HCT116 (cell line): ENCODE data around the gene TNPO2. TPM values are rescaled to one million over a fixed set of nuclear protein-coding genes. Genes with fewer than 3 reads are reported as not detected.

Source experiments
- ATAC-seq: fragments of 200-7000 bp; cut with Tn5 transposase; 2 replicates; pipeline ENCODE4 v1.9.1; 2020; ENCODE audit warnings: mild to moderate bottlenecking, moderate library complexity
- BruUV-seq: library from RNA; stranded (reverse); fragments of 400-500 nt; replicated peaks from 2 replicates; lab custom pipeline; 2021; lab: Mats Ljungman, UMichigan
- CTCF ChIA-PET: fragments of 300-600 bp; sonication (Branson Sonifier 250); formaldehyde crosslinking; loops from one replicate; lab custom pipeline; 2021; ENCODE audit warnings: antibody characterized with exemption; lab: Charles Lee
- POLR2A ChIA-PET: fragments of 300-600, 350-600 bp; sonication (Branson Sonifier 250); formaldehyde crosslinking; loops from one replicate; lab custom pipeline; 2021; ENCODE audit warnings: antibody characterized with exemption; lab: Charles Lee
- RAD21 ChIA-PET, 2 experiments: fragments of 300-600 bp; sonication (Branson Sonifier 250); formaldehyde crosslinking; loops; one replicate each; lab custom pipeline; 2023; ENCODE audit warnings: low total read pairs in 2 of 2; ENCODE audit not compliant: uncharacterized antibody in 2 of 2, unreplicated experiment in 2 of 2, low non-redundant PET in 1 of 2; lab: Charles Lee
- DNase-seq: peaks from one replicate; pipeline ENCODE4 v3.0.0-alpha.2; 2010; ENCODE audit warnings: low read depth, low spot score
- H2AFZ ChIP-seq: fragments of 200-600 bp; shearing (Covaris generic), sonication (generic); 2 replicates; pipeline ENCODE4 v1.6.1; 2017; ENCODE audit warnings: low read depth, mixed run types, mixed read lengths, antibody characterized with exemption, low read length; ENCODE audit not compliant: poor library complexity, severe bottlenecking
- H3K27ac ChIP-seq: 2 replicates; pipeline ENCODE4 v1.5.1; 2012; ENCODE audit warnings: low read depth, low read length
- H3K27me3 ChIP-seq: fragments of 200-600 bp; sonication (generic); 2 replicates; pipeline ENCODE4 v1.6.1; 2016; ENCODE audit warnings: mixed run types, low read length, mixed read lengths; ENCODE audit not compliant: insufficient read depth
- H3K36me3 ChIP-seq, 2 experiments: fragments of 200-500 bp in 1 of 2; fragments of 200-600 bp in 1 of 2; sonication (Bioruptor generic) in 1 of 2; sonication (generic) in 1 of 2; 2 replicates each; pipeline versions ENCODE4 v1.5.1 to v1.6.1; 2014 to 2016; ENCODE audit warnings: low read length in 2 of 2, inconsistent platforms in 1 of 2, mixed read lengths in 1 of 2, mixed run types in 1 of 2; ENCODE audit not compliant: insufficient read depth in 2 of 2, control insufficient read depth in 1 of 2
- H3K4me1 ChIP-seq, 2 experiments: fragments of 200-600 bp in 1 of 2; sonication (generic) in 1 of 2; 2 replicates each; pipeline versions ENCODE4 v1.5.1 to v1.6.1; 2012 to 2017; ENCODE audit warnings: low read length in 2 of 2, inconsistent platforms in 1 of 2, mild to moderate bottlenecking in 1 of 2, mixed read lengths in 1 of 2, mixed run types in 1 of 2, moderate library complexity in 1 of 2; ENCODE audit not compliant: insufficient read depth in 2 of 2, control insufficient read depth in 1 of 2
- H3K4me2 ChIP-seq: fragments of 200-600 bp; sonication (generic); 2 replicates; pipeline ENCODE4 v1.6.1; 2017; ENCODE audit warnings: mixed run types, low read length, mixed read lengths
- H3K4me3 ChIP-seq, 2 experiments: fragments of 200-600 bp in 1 of 2; sonication (generic) in 1 of 2; replicated peaks in 1 of 2; 2 replicates each; pipeline ENCODE4 v1.5.1; 2011 to 2016; ENCODE audit warnings: low read length in 2 of 2, control low read depth in 1 of 2, low read depth in 1 of 2, mild to moderate bottlenecking in 1 of 2, mixed read lengths in 1 of 2, mixed run types in 1 of 2
- H3K79me2 ChIP-seq: fragments of 200-600 bp; sonication (generic); 2 replicates; pipeline ENCODE4 v1.6.1; 2017; ENCODE audit warnings: mild to moderate bottlenecking, mixed run types, low read length, moderate library complexity, mixed read lengths; ENCODE audit not compliant: insufficient read depth
- H3K9ac ChIP-seq: fragments of 200-600 bp; sonication (generic); 2 replicates; pipeline ENCODE4 v1.6.1; 2016; ENCODE audit warnings: low read length, mixed read lengths
- H3K9me2 ChIP-seq: fragments of 200-600 bp; sonication (generic), shearing (Covaris generic); 2 replicates; pipeline ENCODE4 v1.6.1; 2017; ENCODE audit warnings: mixed run types, mild to moderate bottlenecking, moderate library complexity; ENCODE audit not compliant: insufficient read depth
- H3K9me3 ChIP-seq, 2 experiments: fragments of 200-500 bp in 1 of 2; fragments of 200-600 bp in 1 of 2; sonication (Bioruptor generic) in 1 of 2; sonication (generic) in 1 of 2; 2 replicates each; pipeline ENCODE4 v1.6.1; 2014 to 2017; ENCODE audit warnings: low read length in 2 of 2, mixed read lengths in 2 of 2, inconsistent platforms in 1 of 2, low read depth in 1 of 2, mild to moderate bottlenecking in 1 of 2, mixed run types in 1 of 2, moderate library complexity in 1 of 2; ENCODE audit not compliant: control insufficient read depth in 1 of 2, insufficient read depth in 1 of 2
- H4K20me1 ChIP-seq: fragments of 200-600 bp; sonication (generic), shearing (Covaris generic); 2 replicates; pipeline ENCODE4 v1.6.1; 2017; ENCODE audit warnings: mixed run types, mild to moderate bottlenecking, moderate library complexity; ENCODE audit not compliant: insufficient read depth
- EGR1 ChIP-seq: IDR thresholded peaks from 2 replicates; pipeline ENCODE4 v1.6.1; 2012; ENCODE audit warnings: low read depth
- ELF1 ChIP-seq: IDR thresholded peaks from 2 replicates; pipeline ENCODE4 v1.6.1; 2012; ENCODE audit warnings: low read depth, borderline replicate concordance
- EZH2phosphoT487 ChIP-seq: fragments of 200-600 bp; IDR thresholded peaks from 2 replicates; pipeline ENCODE4 v1.6.1; 2018; ENCODE audit warnings: antibody characterized with exemption, borderline replicate concordance
- POLR2A ChIP-seq: IDR thresholded peaks from 2 replicates; pipeline ENCODE4 v1.7.0; 2011; ENCODE audit warnings: borderline replicate concordance; ENCODE audit not compliant: insufficient read depth, insufficient read length; ENCODE audit errors: extremely low read depth
- POLR2AphosphoS5 ChIP-seq: IDR thresholded peaks from 2 replicates; pipeline ENCODE4 v1.6.1; 2011; ENCODE audit warnings: mild to moderate bottlenecking, low read depth, low read length, moderate library complexity
- RAD21 ChIP-seq: IDR thresholded peaks from 2 replicates; pipeline ENCODE4 v1.6.1; 2012; ENCODE audit warnings: low read depth, mild to moderate bottlenecking
- SRF ChIP-seq: IDR thresholded peaks from 2 replicates; pipeline ENCODE4 v1.6.1; 2012; ENCODE audit warnings: low read depth
- ZBTB33 ChIP-seq: IDR thresholded peaks from 2 replicates; pipeline ENCODE4 v1.6.1; 2011; ENCODE audit warnings: mild to moderate bottlenecking, low read length, moderate library complexity; ENCODE audit not compliant: insufficient replicate concordance; ENCODE audit errors: extremely low read depth
- ZFX ChIP-seq: fragments of 450-650 bp; IDR thresholded peaks from 2 replicates; pipeline ENCODE4 v1.6.1; 2017
- ZNF274 ChIP-seq: fragments of 200-500 bp; sonication (Bioruptor generic); IDR thresholded peaks from 2 replicates; pipeline ENCODE4 v1.6.1; 2014; ENCODE audit warnings: mild to moderate bottlenecking, low read depth, low read length, inconsistent platforms
- intact Hi-C: fragments of 100-400 bp; cut with micrococcal nuclease; formaldehyde crosslinking; loops from 2 replicates; pipeline ENCODE4 v1.10.0; 2022
- total RNA-seq: library from RNA; stranded (reverse); gene quantifications from one replicate; pipeline ENCODE4 v1.2.1, GENCODE V29; 2021; ENCODE audit not compliant: unreplicated experiment

Gene TNPO2
- total RNA-seq, 1 experiment from 2014 or later = 81.8 TPM

- no peak for TF ChIP-seq ZBTB33
Observed at GRCh38 chr19:12767666-12768065, 43.9 kb upstream of the TNPO2 start (continued).

- Histone ChIP-seq H3K79me2 (no peaks in the 10 kb centered on the region), H2AFZ (no peak overlapping the region), H3K27ac (no peak overlapping the region), H4K20me1 (no peaks in the 10 kb centered on the region), H3K9ac (no peak overlapping the region), H3K4me1 (peaks cover 5 to 16% of the 10 kb centered on the region in 2 experiments; a peak in 3 of 4 replicates), H3K4me2 (no peak overlapping the region), H3K9me2 (no peaks in the 10 kb centered on the region), H3K27me3 (no peaks in the 10 kb centered on the region), H3K9me3 (no peaks in the 10 kb centered on the region), H3K36me3 (peaks cover 14 to 20% of the 10 kb centered on the region in 2 experiments), H3K4me3 (no peak overlapping the region)
- TF ChIP-seq SRF = no peak
- TF ChIP-seq RAD21 = no peak
- no peak for TF ChIP-seq EGR1
- TF ChIP-seq ZFX = no peak
- no peak for TF ChIP-seq EZH2phosphoT487
- TF ChIP-seq ZNF274 = no peak
- no peak for TF ChIP-seq ELF1
- TF ChIP-seq POLR2A = no peak
- no peak for TF ChIP-seq POLR2AphosphoS5
- ChIA-PET RAD21 (interaction anchor here in 1 of 2 experiments (1.7 kb wide), 1 partner anchor 10 kb away, joined by 3 read pairs; no protein-coding TSS in a partner anchor), CTCF (interaction anchor here (1.2 to 4.5 kb wide), 5 partner anchors 9 to 80 kb away, joined by 4 to 123 read pairs (median 47); partner anchors contain the start of gene HOOK2), POLR2A (interaction anchor here (5.4 kb wide), 1 partner anchor 27 kb away, joined by 98 read pairs; the partner anchor contains the start of gene JUNB)
- no TSS peak for BruUV-seq
- DNase-seq = no peak
- intact Hi-C loops = no loop called here
- ATAC-seq = no peak
Observed at GRCh38 chr19:12767150-12767549, 43.4 kb upstream of the TNPO2 start.
